PFSK-1 (cell line): Measurements from ENCODE around the gene ATP13A3.

Experiments
- FOXP2 ChIP-seq: optimal IDR thresholded peaks from 2 replicates; pipeline ENCODE3; 2011; ENCODE audit warnings: borderline replicate concordance, control low read depth, inconsistent platforms; ENCODE audit not compliant: insufficient read depth; ENCODE audit errors: extremely low read length, extremely low read depth
- POLR2AphosphoS5 ChIP-seq: IDR thresholded peaks from 2 replicates; pipeline ENCODE4 v1.6.1; 2012; ENCODE audit warnings: low read depth, mild to moderate bottlenecking, control low read depth, low read length, moderate library complexity
- REST ChIP-seq, 2 experiments: IDR thresholded peaks; 2 replicates each; pipeline versions ENCODE4 v1.6.1 to v1.8.0; 2011 to 2012; ENCODE audit warnings: low read depth in 2 of 2, low read length in 2 of 2, control low read depth in 1 of 2, inconsistent platforms in 1 of 2, mild to moderate bottlenecking in 1 of 2, moderate library complexity in 1 of 2; ENCODE audit not compliant: insufficient read depth in 1 of 2
- SIN3A ChIP-seq: IDR thresholded peaks from 2 replicates; pipeline ENCODE4 v1.6.1; 2012; ENCODE audit warnings: mild to moderate bottlenecking, low read length, moderate library complexity, borderline replicate concordance; ENCODE audit not compliant: insufficient read depth
- TAF1 ChIP-seq: IDR thresholded peaks from 2 replicates; pipeline ENCODE4 v1.6.1; 2012; ENCODE audit warnings: low read length, control low read depth, borderline replicate concordance; ENCODE audit not compliant: insufficient read depth

ATP13A3 gene

GRCh38 chr3:194407423-194407822 lies 79.4 kb downstream of the ATP13A3 start:
- TF ChIP-seq FOXP2 (no peak), SIN3A (no peak), POLR2AphosphoS5 (no peak), TAF1 (no peak), REST (IDR thresholded peaks at IDR 0.05; ENCODE audit: insufficient read depth in 1 of 2, low read depth in 2 of 2, low read length in 2 of 2) (no peak)

- TF ChIP-seq SIN3A: no peak
- TF ChIP-seq FOXP2: no peak
- TF ChIP-seq POLR2AphosphoS5: no peak
- no peak for TF ChIP-seq REST (IDR thresholded peaks at IDR 0.05; ENCODE audit: insufficient read depth in 1 of 2, low read depth in 2 of 2, low read length in 2 of 2)
- no peak for TF ChIP-seq TAF1
Measured at GRCh38 chr3:194405766-194406165, 81.0 kb downstream of the ATP13A3 start.

GRCh38 chr3:194404365-194405140 lies 82.2 kb downstream of the ATP13A3 start:
- no peak for TF ChIP-seq TAF1

- TF ChIP-seq FOXP2 (no peak), POLR2AphosphoS5 (no peak), TAF1 (no peak)
Measured at GRCh38 chr3:194401868-194402329, 84.9 kb downstream of the ATP13A3 start.

GRCh38 chr3:194401346-194401745 lies 85.5 kb downstream of the ATP13A3 start:
- no peak for TF ChIP-seq SIN3A

- TF ChIP-seq POLR2AphosphoS5 (no peak), FOXP2 (no peak), SIN3A (no peak), TAF1 (no peak), REST (IDR thresholded peaks at IDR 0.05; ENCODE audit: insufficient read depth in 1 of 2, low read depth in 2 of 2, low read length in 2 of 2) (no peak)
Measured at GRCh38 chr3:194399874-194400411, 86.9 kb downstream of the ATP13A3 start.
